ENCODE measurements around the gene SYTL4.

GRCh38 chrX:100747090-100747489 lies 15.2 kb upstream of the SYTL4 start:
- TF ChIP-seq POLR2A (IDR thresholded peaks at IDR 0.05; ENCODE audit: insufficient read depth in 1 of 2, low read depth in 2 of 2, low read length in 2 of 2) (no peak), MAFK (conservative IDR thresholded peaks at IDR 0.05 in 1 of 2, IDR thresholded peaks at IDR 0.05 in 1 of 2; ENCODE audit: low read length in 2 of 2) (no peak), TMF1 (CRISPR knock-in tag; IDR thresholded peaks at IDR 0.05; ENCODE audit: low read depth) (no peak)

All from HepG2 (cell line).